PFSK-1 (cell line): ENCODE data around the gene KANK4.

ENCODE experiments used
- FOXP2 ChIP-seq: optimal IDR thresholded peaks from 2 replicates; pipeline ENCODE3; 2011; ENCODE audit warnings: borderline replicate concordance, control low read depth, inconsistent platforms; ENCODE audit not compliant: insufficient read depth; ENCODE audit errors: extremely low read length, extremely low read depth
- POLR2AphosphoS5 ChIP-seq: IDR thresholded peaks from 2 replicates; pipeline ENCODE4 v1.6.1; 2012; ENCODE audit warnings: low read depth, mild to moderate bottlenecking, control low read depth, low read length, moderate library complexity
- REST ChIP-seq, 2 experiments: IDR thresholded peaks; 2 replicates each; pipeline versions ENCODE4 v1.6.1 to v1.8.0; 2011 to 2012; ENCODE audit warnings: low read depth in 2 of 2, low read length in 2 of 2, control low read depth in 1 of 2, inconsistent platforms in 1 of 2, mild to moderate bottlenecking in 1 of 2, moderate library complexity in 1 of 2; ENCODE audit not compliant: insufficient read depth in 1 of 2
- SIN3A ChIP-seq: IDR thresholded peaks from 2 replicates; pipeline ENCODE4 v1.6.1; 2012; ENCODE audit warnings: mild to moderate bottlenecking, low read length, moderate library complexity, borderline replicate concordance; ENCODE audit not compliant: insufficient read depth
- TAF1 ChIP-seq: IDR thresholded peaks from 2 replicates; pipeline ENCODE4 v1.6.1; 2012; ENCODE audit warnings: low read length, control low read depth, borderline replicate concordance; ENCODE audit not compliant: insufficient read depth

Gene KANK4

GRCh38 chr1:62362926-62363325 is 43.7 kb upstream of the KANK4 start:
- TF ChIP-seq SIN3A: no peak
- TF ChIP-seq POLR2AphosphoS5: no peak
- no peak for TF ChIP-seq REST (IDR thresholded peaks at IDR 0.05; ENCODE audit: insufficient read depth in 1 of 2, low read depth in 2 of 2, low read length in 2 of 2)
- no peak for TF ChIP-seq FOXP2
- no peak for TF ChIP-seq TAF1

DNA sequence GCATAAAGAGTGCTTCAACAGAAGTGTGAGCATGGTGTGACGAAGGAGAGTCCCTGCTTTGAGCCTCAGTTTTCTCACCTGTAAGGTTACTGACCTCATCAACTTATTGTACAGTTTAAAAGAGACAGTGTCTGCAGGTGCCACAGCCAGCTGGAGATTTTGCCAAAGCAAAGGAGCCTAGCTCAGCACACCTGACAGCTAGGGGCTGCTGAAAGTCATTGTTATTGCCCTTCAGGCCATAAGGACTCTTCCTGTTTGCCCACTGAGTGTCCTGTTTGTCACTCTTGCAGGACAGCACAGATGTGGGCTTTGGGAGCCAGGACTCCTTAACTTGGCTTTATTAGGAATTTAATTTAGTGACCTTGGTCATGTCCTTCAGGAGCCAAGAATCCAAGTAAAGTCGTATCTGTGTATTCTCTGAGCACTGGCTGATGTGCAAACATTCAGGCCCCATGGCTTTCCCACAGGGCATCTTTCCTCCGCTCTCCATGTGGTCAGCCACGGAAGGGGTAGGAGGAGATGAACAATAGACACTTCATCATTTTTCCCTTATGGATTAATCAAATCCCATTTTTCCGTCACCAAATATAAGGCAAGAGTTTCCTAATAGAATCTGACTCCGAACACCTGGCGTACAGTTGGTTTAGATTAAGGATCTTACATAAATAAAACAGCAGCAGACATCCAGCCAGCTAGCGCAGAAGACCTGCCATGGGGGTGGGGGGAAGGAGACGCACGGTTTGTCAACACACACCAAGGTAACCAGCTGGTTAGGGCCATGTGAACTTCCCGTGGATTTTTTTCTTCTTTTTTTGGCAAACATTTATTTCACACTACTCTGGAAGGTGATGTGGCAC is 43.1 kb upstream of the KANK4 start:
- TF ChIP-seq TAF1: no peak
- no peak for TF ChIP-seq SIN3A
- TF ChIP-seq REST (IDR thresholded peaks at IDR 0.05; ENCODE audit: insufficient read depth in 1 of 2, low read depth in 2 of 2, low read length in 2 of 2): no peak
- TF ChIP-seq POLR2AphosphoS5: no peak
- no peak for TF ChIP-seq FOXP2

DNA sequence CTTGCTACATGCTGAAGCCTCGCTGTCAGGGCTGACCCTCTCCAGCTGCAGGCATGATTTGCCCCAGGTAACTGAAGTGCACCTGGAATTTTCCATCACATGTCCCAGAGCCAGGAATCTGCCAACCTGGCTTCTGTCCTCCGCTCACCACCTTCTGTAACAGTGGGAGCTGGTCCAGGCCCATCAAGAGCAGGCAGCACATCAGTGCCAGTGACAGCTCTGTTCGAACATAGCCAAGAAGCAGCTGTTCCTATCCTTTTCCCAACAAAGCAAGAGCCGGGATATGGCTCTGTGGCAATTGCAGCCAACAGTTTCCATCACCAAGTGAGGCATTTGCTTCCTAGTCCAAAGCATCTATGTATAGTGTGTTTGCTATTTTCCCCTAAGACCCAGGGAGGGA is 42.2 kb upstream of the KANK4 start:
- TF ChIP-seq SIN3A (no peak), FOXP2 (no peak), POLR2AphosphoS5 (no peak), REST (IDR thresholded peaks at IDR 0.05; ENCODE audit: insufficient read depth in 1 of 2, low read depth in 2 of 2, low read length in 2 of 2) (no peak), TAF1 (no peak)

GRCh38 chr1:62358665-62359373 is 39.6 kb upstream of the KANK4 start:
- TF ChIP-seq SIN3A: no peak

DNA sequence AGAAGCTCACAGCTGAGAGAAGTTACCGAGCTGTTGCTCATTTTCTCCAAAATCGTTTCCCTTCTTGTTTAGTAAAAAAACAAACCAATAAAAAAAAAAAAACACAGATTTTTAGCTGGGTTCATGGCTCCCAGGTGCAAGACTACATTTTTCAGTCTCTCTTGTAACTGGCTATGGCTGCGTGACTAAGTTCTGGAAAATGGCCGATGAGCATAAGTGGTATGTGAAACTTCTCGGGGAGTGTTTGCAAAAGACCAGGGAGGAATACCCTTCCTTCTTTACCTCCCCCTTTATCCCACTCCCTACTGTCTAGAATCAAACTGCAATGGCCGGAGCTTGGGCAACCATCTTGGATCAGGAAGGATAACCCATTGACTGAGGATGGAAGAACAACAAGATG is 38.7 kb upstream of the KANK4 start:
- TF ChIP-seq POLR2AphosphoS5 (no peak), REST (IDR thresholded peaks at IDR 0.05; ENCODE audit: insufficient read depth in 1 of 2, low read depth in 2 of 2, low read length in 2 of 2) (no peak), SIN3A (no peak), TAF1 (no peak), FOXP2 (no peak)
